HG02884 (cell line): ENCODE measurements around the gene FRMPD2.

ENCODE experiments used
- ATAC-seq: cut with Tn5 transposase; IDR thresholded peaks from one replicate; pipeline ENCODE4 v1.9.1; 2021; ENCODE audit warnings: mild to moderate bottlenecking, moderate library complexity; ENCODE audit not compliant: unreplicated experiment

FRMPD2 gene

DNA sequence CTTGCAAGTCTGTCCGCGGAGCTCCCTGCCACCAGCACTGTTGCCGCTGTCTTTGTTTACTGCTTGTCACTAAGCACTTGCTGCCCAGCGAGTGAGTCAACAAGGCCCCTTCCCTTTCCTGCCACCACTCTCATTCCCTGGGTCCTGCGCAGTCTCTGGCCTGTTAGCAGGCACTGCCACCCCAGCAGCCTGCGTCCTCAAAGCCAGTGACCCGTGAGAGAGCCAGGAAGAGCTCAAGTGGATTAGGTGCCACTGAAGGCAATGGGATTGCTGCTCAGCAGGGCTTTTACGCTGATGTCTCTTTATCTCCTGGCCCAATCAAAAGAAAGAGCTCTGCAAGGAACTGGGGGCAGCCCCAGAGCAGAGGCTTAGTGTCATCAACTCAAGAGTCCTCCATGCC is at the start of gene FRMPD2:
Gene FRMPD2, minus strand, starts transcription at position 61 of the 400 bp plus-strand sequence. CDS start 129 bp downstream, outside the sequence.
- no peak for ATAC-seq

DNA sequence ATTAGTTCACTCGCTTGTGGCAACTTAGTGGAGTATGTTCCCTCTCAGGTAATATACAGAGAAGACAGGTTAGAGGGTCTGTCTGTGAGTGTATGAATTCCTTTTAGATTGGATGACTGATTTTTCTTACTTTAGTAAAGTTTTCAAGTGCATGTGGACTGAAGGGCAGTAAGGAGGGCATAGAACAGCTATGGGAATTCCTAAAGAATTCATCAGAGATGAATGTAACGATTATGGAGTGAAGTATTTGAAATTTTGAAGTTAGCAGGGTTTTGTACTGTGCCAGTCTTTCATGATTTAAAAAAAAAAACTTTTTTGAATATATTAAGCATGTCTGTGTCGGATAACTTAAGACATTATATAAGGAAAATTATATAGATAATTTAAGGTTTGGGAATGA is 47.5 kb upstream of the FRMPD2 start:
- no peak for ATAC-seq

DNA sequence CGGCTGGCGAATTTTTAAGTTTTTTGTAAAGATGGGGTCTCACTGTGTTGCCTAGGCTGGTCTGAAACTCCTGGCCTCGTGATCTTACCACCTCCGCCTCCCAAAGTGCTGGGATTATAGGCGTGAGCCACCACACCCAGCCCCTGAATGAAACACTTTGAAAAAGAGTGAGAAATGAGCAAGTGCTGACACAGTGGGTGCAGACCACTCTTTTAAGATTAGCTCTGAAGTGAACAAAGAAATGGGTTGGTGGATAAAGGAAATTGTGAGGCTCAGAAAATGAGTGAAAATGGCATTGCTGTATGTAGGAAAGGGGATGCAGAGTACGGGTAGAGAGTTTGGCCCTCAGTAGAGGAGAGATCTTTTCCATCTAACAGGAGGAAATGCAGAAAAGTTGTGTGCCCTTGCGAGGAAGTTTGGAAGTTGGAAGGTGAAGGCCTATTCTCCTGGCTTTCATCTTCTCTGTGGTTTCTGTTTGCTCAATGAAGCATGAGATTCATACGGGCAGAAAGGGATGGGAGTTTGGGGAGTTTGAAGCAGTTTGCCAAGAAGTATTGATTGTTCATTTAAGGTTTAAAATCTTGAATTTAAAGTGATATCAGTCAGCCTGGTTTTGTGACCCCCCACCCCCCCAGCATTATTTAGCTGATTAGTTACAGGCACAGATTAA is 43.0 kb upstream of the FRMPD2 start:
- ATAC-seq = no peak

DNA sequence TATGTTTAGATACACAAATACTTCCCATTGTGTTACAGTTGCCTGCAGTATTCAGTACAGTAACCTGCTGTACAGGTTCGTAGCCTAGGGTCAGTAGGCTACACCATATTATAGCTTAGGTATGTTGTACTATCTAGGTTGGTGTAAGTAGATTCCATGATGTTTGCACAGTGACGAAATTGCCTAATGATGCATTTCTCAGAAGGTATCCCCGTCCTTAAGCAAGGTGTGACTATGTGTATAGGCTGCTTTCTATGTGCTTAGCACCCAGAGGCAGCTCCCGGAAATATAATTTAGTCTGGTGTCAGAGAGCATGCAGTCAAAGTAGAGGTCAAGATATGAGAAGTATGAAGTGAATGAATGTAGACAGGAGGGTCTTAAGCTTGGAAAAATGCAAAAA is 41.7 kb upstream of the FRMPD2 start:
- ATAC-seq = no peak

GRCh38 chr10:48314107-48314506 is 39.6 kb upstream of the FRMPD2 start:
- no peak for ATAC-seq

- ATAC-seq = no peak
Measured at GRCh38 chr10:48309711-48310226, 35.3 kb upstream of the FRMPD2 start.

DNA sequence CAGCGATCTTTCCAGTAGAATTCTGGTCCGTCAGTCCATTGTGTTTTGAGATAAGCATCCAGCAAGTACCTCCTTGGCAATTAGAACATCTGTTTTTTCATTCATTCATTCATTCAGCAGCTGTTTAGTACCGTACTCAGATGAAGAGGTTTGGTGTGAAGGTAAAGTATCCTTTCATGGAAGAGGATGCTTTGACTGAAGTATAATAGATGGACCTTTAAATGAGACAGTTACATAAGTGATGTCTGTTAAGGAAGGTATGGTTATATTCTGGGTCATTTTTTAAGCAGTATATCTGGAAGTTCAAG is 33.2 kb upstream of the FRMPD2 start:
- no peak for ATAC-seq

GRCh38 chr10:48306870-48307710 is 32.6 kb upstream of the FRMPD2 start:
- ATAC-seq = peak; percentile 28

DNA sequence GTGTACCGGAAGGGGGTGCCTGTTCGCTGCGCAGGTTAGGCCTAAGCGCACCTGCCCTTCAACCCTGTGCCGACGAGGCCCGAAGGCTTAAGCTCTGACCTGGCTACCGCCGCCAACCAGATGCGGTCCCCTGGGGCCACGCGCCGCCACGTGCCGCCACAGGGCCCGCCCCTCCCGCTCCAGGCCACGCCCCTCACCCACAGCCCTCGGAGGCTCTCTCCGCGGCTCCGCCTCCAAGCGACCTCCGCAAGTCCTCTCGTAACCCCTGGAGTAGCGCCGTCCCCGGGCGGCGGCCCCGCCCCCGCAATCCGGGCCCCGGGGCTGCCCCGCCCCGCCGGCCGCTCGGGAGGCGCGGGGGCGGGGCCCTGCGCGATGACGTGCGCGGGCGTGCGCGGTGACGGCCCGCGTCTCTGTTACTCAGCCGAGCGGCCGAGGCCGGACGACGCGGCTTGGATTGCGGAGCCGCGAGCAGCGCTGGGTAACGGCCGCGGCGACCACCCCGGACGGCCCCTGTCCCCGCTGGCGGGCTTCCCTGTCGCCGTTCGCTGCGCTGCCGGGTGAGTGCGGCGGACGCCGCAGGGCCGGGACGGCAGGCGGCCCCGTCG is 31.9 kb upstream of the FRMPD2 start, which contains the start of gene MAPK8:
Gene MAPK8, plus strand, starts transcription at position 413 of the 605 bp plus-strand sequence. CDS start 94,984 bp downstream, outside the sequence.
- ATAC-seq = peak; percentile 69

DNA sequence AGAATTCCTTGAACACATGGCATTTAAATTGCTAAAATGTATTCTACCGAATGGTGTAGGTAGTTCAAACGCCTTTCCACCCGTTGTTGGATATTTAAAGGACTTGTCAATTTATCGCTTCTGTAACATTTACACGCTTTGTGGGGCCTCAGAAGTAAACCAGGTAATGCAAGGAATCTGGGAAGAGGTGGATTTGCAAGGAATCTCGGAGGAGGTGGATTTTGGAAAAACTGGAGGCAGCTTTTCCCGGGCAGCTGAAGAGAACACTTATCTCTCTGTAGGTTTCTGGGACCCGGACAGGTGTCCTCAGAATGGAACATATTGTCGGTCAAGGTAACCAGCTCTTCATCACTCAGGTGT is 31.4 kb upstream of the FRMPD2 start:
- no peak for ATAC-seq

DNA sequence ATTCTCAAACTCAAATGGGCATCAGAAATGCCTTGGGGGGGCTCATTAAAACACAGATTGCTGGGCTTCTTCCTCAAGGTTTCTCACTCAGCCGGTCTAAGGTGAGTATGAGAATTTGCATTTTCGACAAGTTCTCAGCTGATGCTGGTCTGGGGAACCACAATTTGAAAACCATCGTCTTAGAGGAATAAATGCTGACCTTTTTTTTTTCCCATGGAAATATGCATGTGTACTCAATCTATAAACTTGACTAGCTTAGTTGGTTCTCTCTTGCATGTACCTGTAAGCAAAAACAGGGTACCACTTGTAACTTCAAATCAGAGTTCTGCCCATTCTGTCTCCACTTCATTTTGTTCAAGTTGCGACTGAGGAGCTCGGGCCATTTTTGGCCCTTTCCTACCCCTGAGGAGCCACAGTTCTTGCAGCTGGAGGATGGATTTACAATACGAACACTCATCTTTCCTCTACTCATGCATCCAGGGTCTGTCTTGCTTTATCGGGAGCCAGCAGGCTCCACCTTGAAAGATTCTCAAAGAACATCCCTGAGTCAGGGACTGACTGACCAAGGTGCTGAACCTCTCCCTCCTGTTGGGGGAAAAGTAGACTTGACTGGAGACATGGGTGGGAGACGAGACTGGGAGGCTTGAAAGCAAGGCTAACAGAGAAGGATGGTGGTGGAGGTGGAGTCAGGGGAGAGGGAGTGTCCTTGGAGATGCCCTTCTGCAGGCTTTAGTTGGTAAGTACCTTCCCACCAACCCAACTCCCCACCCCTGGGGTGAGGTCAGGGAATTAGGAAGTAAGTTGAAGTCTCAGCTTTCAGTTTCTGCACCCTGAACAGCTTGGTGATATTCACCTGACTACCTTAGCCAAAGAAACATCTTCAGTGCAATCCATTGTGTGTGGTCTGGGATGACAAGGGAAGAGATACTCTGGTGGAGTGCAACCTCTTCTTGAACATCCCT is 28.3 kb upstream of the FRMPD2 start:
- ATAC-seq = no peak

GRCh38 chr10:48300556-48300955 is 26.1 kb upstream of the FRMPD2 start:
- ATAC-seq = no peak

- ATAC-seq = no peak
Measured at GRCh38 chr10:48299692-48300091, 25.2 kb upstream of the FRMPD2 start.

DNA sequence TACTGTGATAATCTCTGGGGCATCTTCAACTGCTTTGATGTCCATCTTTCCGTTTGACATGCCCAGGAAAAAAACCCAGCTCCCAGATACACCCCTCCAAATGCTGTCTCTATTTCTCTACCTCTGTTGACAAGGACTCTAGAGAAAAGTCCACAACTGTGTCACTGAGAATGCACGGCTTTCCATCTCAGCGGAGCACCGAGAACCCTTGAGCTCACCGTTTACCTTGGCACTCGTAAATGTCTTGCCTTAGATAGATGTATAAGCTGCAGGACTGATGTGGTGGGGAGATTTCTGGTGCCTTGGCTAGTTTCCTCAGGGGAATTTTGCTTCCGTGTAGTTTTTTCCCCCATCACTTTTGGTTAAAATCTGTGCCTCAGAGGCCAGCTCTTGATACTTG is 24.6 kb upstream of the FRMPD2 start:
- no peak for ATAC-seq

DNA sequence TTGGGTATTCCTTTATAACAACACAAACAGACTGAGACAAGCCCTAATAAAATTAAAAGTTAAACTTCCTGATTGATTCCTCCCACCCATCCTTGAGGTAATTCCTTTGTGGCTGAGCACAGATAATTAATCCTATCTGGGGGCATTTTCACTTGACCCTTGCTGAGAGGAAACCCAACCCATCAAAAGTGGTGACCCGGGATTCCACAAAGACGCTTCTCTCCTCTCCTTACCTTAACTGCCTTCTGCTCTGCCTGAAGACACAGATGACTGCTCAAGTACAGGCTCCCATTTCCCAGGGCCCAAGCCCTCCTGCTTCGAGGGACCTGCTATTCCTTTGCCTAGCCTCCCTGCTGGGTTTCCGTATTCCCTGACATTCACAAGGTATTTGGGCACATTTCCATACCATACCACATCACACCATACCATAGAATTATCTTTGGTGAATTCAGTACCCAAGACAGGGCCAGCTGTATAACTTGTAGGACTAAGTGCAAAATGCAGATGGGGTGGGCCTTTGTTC is 22.1 kb upstream of the FRMPD2 start:
- ATAC-seq = no peak

DNA sequence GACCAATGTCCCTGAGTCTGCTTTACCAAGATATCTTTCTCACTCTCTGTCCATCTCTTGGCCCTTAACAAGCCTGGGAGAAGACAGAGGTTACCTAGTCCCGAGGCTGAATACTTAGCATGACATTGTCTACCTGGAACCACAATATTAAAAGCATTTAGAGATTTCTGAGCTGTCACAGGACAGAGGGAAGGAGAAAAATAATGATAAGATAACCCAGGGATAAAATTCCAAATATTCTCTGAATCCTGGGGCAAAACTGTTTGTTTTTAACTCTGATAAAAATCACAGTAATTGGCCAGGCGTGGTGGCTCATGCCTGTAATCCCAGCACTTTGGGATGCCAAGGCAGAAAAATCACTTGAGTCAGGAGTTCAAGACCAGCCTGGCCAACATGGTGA is 19.9 kb upstream of the FRMPD2 start:
- no peak for ATAC-seq

DNA sequence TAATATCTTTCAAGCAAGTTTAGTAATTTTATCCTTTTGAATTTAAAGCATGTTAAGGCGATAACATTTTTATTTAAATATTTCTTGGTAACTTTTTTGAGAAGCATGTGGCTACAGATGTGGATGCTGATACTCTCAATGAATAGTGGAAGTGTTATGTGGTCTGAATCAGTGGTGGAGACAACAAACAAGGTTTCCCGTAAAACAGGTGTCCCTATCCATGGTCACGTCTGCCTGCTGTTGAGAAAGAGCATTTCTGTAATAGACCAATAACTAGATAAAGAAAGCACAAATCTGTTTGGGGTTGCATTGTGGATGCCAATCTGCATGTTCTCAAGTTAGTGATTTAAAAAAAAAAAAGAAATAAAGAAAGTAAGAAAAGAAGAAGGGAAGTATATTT is 18.1 kb upstream of the FRMPD2 start:
- ATAC-seq = no peak

DNA sequence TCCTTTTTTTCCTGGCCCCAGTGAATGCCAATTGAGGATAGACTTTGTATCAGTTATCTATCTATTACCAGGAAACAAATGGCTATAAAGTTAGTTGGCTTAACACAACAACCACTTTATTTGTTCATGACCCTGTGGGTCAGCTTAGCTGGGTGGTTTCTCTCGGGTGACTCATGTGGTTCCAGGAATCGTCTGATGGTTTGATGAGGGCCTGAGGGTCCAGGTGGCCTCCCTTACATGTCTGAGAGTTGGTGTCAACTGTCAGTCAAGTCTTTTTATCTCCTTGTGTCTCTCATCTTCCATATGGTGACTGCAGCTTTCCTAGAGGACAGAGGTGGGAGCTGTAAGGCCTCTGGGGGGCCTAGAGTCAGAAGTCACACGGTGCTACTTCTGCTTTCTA is 16.7 kb upstream of the FRMPD2 start:
- ATAC-seq = no peak

GRCh38 chr10:48290286-48290685 is 15.8 kb upstream of the FRMPD2 start:
- ATAC-seq = no peak

DNA sequence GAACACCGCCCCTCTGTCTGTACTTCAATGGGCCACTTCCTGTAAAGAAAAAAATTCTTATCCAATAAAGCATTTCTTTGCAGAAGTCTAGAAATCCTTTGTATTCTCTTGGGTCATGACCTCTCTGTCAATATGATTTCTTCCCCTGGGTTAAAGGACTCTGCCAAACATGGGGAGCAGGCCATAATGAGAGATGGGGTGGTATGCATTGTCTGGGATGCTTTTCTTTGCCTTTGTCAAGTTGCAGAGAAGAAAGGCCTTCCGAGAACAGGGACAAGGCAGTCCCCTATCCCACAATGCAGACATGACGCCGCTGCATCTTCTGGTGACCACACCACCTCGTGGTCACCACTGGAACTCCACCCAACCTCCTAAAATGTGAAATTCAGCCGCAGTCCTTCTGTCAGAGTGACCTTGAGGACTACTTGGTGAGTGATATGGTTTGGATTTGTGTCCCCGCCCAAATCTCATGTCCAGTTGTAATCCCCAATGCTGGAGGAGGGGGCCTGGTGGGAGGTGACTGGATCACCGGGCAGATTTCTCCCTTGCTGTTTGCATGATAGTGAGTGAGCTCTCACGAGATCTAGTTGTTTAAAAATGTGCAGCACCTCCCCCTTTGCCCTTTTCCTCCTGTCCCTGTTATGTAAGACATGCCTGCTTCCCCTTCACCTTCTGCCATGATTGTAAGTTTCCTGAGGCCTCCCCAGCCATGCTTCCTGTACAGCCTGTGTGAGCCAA is 15.2 kb upstream of the FRMPD2 start:
- no peak for ATAC-seq
